Middle frontal gyrus (tissue), 1 donor: Measurements from ENCODE around the gene TRIM7.

Experiments used
- DNase-seq: peaks from one replicate; pipeline ENCODE4 v3.0.0-alpha.2; 2015; ENCODE audit warnings: low spot score; ENCODE audit errors: extremely low spot score

TRIM7 gene

DNA sequence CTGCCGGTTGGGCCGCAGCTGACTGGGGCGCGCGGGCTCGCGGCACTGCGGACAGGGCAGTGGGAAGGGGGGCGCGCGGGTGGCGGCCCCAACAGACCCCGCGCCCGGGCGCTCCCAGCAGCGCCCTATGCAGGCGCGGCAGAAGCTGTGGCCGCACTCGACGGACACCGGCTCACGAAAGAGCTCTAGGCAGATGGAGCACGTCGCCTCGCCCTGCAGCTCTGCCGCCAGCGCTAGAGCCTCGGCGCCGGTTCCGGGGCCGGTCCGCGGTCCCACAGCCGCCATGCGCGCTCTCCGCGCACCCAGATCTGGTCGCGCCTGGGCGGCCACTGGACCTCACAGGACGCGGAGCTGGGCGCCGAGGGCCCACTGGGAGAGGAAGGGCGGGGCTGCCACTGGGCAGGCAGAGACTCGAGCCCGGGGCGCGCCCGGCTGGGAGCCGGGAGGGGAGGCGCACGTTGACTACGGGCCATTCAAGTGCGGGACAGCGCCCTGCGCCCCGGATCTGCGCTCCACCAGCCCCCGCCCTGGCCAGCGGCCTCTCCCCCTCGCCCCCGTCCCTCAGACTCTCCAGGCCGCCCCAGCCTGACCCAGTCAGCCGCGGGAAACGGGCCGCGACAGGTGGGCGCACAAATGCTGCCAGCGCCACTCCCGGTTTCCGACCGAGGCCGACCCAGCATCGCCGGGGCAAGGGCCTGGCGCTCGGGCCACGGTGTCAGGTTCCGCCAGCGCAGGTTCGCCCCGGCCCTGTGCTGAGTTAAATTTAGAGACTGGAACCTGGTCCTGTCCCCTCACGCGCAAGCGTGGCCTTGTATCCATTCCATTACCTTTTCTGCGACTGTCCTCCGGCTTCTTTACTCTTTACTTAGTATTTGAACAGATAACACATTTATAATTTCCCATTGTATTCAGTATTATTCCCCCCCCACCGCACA is at the start of gene TRIM7:
Gene TRIM7 (minus strand): TSS at position 371 of the 935 bp plus-strand sequence. CDS start 86 bp downstream, at position 285.
- DNase-seq: no peak

DNA sequence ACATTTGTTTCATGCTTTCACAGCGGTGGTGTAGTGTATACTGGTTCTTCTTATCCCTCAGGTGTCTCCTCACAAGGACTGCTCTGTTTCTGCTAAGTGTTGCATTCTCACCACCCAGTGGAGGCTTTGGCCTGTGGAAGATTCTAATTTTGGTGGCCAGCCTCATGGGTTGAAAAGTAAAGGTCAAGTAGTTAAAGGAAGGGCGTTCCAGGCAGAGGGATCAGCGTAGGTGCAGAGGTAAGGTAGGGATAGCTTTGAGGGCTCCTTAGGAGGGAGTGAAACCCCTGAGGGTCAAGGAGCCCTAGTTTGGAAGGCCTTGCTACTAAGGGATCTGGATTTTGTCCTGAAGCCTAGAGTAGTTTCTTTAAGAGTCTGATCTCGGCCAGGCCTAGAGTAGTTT is 43.3 kb upstream of the TRIM7 start:
- DNase-seq: no peak

DNA sequence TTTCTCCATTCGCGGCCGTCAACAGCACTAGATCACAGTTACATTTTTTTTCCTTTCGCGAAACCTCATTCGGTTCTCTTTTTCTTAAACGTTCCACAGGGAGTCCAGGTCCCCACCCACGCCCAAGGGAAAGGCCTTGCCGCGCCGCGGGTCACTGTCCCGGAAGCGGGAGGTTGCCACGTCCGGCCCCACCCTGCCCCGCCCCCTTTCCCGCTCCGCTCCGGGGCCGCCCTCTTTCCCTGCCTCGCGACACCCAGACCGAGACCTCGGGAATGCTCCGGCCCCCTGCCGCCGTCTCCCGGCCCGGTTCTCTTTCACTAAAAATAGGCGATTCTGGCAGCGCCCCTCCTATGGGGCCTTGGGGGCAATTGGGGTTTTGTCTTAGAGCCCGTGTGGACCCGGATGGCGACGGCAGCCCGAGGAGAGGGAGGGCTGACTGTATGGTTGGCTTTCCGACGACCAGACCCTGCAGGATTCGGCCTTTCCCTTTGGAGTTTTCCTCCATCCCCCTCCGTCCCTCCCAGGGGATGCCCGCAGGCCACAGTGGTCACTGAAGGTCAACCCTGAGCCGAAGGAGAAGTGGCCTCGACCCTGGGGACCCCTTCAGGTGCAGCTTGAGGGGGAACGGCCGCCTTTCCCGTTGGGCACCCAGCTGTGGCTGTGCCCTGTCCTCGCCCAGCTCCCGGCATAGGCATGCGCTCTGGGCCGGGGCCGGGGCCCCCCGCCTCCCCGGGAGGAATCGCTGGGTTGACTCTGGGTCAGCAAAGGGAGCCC is 41.5 kb upstream of the TRIM7 start:
- DNase-seq: peak; percentile 68

DNA sequence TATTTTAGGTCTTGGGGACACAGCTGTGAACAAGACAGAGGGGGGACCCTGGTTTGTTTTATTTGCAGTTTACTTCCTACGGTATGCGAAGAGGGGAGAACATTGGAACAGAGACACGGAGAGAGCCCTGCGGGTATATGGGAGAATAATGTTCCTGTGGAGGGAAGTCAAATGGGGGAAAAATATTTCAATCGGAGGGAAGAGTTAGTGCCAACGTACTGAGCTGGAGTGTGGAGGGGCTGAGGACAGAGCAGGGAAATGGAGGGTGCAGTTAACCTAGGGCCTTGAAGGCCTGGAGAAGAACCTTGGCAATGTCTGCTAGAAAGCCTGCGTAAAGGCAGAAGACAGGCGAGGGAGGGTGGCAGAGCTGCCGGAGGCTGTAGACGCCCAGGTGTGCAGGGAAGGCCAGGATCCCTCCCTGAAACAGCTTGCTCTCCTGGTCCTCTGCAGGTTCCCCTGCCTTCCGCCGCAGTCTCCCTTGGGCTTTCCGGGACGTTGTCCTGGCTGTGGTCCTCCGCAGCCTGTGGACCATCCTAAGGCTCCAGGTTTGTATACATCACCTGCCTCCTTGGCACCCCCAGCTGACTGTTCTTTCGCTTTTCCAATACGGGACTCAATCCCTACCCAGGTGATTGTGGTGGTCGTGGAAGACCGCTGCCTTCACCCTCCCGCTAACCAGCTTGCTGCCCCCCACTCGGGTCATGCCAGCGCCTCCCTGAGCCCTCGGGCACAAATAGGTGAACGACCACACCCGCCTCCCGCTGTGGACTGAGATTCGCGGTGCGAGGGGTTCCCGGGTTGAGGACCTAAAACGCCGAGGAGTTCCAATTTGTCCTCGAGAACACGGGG is 40.7 kb upstream of the TRIM7 start:
- DNase-seq: no peak

DNA sequence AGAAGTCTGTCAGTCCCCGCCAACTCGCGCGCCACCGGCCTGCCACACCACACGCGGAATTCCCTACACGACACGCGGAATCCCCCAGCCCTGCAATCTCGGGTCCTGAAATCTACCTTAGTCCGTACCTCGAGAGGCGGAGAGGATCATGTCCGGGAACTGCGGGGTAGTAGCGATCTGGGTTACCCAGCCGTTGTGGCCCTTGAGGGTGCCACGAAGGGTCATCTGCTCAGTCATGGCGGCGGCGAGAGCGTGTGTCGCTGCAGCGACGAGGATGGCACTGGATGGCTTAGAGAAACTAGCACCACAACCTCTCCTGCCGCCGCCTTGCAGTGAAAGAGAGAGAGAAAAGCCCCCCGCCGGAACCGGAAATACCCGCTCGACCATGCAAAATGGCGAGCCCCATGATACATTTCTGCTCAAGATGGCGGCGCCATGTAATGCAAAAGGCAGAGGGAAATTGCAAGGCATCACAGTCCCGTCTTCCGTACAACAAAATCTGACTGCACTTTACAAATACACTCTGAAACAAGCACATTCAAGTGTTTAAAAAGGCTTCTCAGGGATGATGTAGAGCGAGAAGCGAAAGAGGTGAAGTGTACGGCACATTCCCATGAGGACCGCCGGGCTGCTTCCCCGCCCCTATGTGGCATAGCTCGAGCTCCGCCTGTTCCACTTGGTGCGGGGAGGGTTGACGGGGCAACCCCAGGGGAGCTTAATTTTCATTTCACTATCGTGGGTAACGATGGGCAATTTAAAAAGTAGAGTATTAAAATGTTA is 38.8 kb upstream of the TRIM7 start, which contains the start of gene RACK1:
Gene RACK1 (minus strand): TSS at position 343 of the 780 bp plus-strand sequence. CDS start 106 bp downstream, at position 237.
- peak; percentile 82 for DNase-seq

DNA sequence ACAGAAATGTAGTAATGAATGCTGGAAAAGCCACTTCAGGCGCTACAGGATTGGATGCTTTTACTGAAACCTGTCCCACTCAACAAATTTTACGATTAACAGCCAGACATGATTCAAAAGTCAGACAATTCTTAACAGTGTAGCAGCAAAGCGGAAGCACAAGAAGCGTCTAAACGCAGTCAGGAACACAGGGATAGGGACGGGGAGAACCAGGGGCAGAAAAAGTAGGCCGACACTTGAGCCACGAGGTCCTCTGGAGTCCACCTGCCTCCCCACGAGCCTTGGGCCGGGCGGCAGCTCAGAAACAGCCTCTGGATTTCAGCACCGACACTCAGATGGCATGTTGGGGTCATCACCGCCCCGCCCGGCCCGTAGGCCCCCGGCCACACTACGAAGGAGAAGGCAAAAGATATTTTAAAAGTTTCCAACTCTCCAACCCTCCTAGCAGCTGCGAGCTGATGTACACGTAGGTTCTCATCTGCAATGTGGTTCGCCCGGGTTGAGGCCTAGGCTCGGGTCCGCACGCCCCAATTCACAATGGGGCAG is 38.1 kb upstream of the TRIM7 start:
- DNase-seq: no peak

DNA sequence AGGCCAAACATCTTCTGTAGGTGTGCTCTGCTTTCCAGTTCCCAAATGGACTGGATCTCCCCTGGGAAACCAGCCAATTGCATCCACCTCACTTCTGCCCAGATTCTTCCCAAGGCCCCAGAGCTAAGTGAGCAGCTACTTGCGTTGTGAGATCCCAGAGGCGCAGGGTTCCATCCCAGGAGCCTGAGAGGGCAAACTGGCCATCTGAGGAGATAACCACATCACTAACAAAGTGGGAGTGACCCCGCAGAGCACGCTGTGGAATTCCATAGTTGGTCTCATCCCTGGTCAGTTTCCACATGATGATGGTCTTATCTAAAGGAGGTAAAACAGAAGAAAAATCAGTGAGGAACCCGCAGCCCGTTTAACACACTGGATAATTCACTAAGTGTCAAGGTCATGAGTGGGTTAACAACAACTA is 37.0 kb upstream of the TRIM7 start:
- DNase-seq: no peak

DNA sequence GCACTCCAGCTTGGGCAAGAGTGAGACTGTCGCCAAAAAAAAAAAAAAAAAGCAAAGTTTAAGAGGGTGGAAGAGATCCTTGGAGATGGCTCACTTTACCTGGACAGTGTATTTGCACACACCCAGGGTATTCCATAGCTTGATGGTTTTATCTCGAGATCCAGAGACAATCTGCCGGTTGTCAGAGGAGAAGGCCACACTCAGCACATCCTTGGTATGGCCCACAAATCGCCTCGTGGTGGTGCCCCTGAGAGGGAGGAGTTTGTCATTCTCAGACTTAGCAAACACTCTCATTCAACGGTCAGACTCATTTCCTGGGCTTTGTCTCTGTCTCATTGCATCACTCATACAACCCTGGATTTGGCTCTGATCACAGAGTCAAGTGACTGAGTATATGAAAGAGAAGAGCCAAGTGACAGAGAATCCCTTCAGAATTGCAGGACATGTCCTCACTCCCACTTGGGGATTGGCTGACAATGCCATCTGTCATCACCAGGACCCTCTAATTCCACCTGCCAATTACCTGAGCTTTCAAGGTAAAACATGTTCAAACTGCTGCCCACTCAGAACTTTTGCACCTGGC is 36.5 kb upstream of the TRIM7 start:
- DNase-seq: no peak

DNA sequence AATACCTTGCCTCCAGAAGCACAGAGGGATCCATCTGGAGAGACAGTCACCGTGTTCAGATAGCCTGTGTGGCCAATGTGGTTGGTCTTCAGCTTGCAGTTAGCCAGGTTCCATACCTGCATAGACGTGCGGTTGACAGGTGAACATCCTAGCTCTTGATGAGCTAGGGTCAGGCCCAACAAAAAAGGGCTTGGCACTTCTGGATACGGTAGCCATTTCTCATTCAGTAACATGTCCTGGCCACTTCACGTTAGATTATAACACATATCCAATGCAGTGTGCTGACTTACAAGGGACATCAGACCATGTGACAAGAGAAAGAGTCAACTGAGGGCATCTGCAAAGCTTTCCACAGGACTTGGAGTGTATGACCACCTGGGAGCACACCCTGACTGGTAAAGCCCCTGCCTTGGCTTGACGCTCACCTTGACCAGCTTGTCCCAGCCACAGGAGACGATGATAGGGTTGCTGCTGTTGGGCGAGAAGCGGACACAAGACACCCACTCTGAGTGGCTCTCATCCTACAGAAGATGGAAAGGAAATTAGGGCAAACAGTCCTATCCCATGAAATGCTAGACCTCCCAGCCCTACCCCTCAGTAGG is 34.2 kb upstream of the TRIM7 start:
- DNase-seq: no peak

DNA sequence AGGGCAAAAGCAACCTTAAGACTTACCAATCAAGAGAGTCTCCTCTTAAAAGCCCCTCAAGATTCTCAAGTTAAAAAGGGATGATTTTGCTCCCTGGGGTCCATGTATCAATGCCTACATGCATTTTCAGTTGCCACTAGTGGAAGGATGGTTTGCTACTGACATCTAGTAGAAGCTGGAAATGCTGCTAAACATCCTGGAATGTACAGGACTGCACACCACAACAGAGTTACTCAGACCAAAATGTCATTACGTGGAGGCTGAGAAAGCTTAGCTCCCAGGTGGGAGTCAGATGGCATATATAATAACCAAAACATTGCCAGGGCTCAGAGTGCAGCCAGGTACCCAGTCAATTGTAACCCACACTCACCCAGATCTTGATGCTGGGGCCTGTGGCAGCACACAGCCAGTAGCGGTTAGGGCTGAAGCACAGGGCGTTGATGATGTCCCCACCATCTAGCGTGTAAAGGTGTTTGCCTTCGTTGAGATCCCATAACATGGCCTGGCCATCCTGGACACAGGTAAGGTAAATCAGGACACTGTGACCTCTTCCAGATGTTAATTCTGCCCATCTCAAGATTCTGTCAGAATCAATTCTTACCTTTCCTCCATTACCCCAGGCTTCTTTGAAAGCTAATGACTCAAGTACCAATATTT is 32.9 kb upstream of the TRIM7 start:
- DNase-seq: no peak

DNA sequence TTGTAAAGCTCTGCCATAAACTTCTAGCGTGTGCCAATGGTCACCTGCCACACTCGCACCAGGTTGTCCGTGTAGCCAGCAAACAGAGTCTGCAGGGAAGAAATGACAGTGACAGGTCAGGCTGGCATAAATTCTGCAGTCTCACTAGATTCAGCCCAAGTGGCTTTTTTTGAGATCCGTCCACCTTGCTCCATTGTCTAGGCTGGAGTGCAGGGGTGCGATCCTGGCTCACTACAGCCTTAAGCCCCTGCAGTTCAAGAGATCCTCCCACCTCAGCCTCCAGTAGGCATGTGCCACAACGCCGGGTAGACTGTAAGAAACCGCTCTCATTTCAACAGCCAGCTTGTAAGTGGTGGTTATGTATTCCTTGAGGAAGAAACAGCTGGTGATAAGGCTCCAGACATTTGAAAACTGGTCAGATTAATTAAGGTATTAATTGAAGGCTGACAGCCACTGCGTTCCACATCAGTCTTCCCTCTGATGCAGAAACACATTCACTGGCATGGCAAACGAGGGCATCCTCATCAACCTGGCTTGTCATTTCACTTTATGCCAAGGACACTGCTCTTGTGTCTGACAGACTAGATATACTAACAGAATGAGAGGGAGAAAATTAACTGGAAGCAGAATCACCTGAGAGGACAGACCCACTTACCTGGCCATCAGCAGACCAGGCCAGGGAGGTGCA is 32.1 kb upstream of the TRIM7 start:
- DNase-seq: no peak

DNA sequence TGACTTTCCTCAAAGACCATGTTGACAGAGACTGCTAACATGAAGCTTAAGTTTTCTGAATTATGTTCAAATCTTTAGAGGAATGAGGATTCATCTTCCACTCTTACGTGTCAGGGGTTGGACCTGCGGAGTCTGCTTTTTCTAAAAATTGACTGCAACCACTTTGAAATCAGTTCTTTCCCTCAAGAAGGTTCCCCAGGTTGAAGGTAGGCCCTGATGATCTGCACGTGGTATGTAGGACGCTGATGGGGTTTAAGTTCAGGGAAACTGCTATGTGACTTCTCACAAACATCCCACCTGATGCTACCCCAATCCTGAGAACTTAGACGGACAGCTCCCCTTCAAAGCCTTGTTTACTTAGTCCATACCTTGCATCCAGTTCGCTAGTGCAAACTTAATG is 31.5 kb upstream of the TRIM7 start:
- no peak for DNase-seq

DNA sequence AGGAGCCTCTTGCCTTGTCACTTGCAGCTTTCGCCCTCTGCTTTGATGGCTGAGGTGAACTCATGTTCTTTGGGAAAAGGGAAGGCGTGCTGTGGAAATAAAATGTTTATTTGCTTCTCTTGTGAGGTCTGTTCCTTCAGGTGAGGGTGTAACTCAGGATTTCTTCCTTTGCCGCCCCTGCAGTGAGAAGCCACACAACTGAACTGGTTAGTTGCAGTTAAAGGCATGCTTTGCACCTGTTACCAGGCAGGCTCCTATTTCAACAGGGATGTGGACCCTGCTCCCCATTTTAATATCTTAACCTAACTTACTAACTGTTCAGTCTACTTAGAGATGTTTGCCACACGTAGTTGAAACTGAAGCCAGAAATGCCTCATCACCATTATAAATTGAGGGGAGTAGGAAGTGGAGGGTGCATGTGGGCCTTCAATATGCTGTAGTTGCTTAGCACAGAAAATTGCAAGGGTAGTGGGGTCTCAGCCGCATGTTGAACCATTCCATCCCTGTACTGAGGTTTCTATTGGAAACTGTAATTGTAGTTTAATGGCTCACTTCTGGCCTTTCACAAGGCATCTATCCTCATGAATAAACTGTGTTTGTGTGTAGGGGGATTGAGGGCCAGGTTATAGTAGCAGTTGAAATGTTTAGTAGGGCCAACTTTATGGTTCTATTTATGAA is 30.8 kb upstream of the TRIM7 start:
- no peak for DNase-seq

DNA sequence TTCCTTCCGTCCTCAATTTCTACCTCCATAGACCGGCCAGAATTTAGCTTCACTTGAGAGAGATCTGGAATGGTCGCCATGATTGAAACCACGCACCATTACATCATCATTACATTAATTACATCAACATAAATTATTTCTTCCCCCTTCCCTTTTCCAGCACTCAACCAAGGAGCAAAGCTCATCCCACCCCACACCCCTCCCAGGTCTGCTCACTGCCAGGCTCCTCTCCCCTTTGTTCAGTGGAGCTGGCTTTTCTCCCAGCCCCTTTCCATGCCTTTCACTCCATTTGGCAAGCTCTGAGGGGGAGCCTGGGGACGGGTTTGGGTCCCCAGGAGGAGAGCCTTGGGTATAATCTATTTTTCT is 30.3 kb upstream of the TRIM7 start:
- no peak for DNase-seq

DNA sequence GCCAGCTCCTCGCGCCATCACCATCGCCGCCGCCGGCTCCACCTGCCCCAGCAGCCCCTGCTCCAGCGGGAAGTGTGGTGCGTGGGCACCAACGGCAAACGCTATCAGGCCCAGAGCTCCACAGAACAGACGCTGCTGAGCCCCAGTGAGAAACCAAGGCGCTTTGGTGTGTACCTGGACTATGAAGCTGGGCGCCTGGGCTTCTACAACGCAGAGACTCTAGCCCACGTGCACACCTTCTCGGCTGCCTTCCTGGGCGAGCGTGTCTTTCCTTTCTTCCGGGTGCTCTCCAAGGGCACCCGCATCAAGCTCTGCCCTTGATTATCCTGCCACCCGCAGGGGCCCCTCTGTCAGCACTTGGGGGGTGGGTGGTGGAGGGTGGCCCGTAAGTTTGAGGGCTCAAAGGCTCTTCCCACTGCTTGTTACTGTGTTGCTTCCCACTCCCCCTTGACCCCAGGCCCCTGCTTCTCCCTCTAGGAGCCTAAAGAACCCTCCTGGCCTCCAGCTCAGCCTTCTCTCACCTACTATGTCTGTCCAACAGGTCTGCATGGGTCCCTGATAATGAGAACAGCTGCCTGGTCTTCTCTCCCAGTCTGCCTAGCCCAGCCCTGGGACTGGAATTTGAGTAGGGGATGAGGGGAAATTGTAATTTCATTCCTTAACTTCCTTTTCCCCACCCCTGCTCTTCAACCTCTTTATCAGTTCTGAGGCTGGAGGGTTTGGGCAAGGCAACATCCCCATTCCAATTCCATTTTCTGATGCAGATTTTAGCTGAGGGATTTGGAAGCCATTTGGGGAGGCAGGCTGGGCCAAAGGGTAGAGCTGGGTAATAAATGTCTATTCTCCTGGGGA is 29.7 kb upstream of the TRIM7 start:
- DNase-seq: no peak

DNA sequence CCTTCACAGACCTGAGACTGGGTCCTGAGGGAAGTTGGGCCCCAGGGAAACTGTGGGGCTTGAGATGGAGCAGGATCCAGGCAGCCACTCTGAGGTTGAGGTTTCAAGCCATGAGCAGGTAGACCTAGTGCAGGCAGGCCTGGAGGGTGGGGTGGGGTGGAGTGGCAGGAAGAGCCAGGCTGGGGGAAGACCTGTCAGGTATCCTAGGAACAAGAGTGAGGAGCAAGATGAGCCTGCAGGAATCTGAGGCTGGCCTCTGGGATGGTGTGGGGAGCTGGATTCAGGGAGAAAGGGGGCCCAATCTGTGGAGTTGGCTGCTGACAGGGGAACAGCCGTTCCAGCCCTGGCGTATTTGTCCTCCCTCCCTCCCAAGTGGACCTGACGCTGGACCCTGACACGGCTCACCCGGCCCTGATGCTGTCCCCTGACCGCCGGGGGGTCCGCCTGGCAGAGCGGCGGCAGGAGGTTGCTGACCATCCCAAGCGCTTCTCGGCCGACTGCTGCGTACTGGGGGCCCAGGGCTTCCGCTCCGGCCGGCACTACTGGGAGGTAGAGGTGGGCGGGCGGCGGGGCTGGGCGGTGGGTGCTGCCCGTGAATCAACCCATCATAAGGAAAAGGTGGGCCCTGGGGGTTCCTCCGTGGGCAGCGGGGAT is 28.9 kb upstream of the TRIM7 start:
- DNase-seq: no peak
